T-helper 2 cell treated with Interferon-gamma antibody and Interleukin-4, amounts not matched to agents 5 μg/mL and 100 μg/mL, for 36 hours (primary cell): Measurements from ENCODE around the gene DPP6.

ENCODE experiments used
- DNase-seq: peaks from one replicate; pipeline ENCODE4 v3.0.0; 2021; ENCODE audit warnings: low spot score
- H3K27ac Mint-ChIP-seq: one replicate; pipeline ENCODE4 v1.8.0; 2021; ENCODE audit warnings: mild to moderate bottlenecking, mixed read lengths
- H3K27me3 Mint-ChIP-seq: one replicate; pipeline ENCODE4 v1.8.0; 2021; ENCODE audit warnings: low read depth, mixed read lengths
- H3K36me3 Mint-ChIP-seq: one replicate; pipeline ENCODE4 v1.8.0; 2021; ENCODE audit warnings: low read depth, mixed read lengths
- H3K4me1 Mint-ChIP-seq: one replicate; pipeline ENCODE4 v1.8.0; 2021; ENCODE audit warnings: low read depth, mixed read lengths
- H3K4me3 Mint-ChIP-seq: one replicate; pipeline ENCODE4 v1.8.0; 2022; ENCODE audit warnings: mild to moderate bottlenecking, moderate library complexity, mixed read lengths
- H3K9me3 Mint-ChIP-seq: one replicate; pipeline ENCODE4 v1.8.0; 2021; ENCODE audit warnings: mixed read lengths

The DPP6 gene

DNA sequence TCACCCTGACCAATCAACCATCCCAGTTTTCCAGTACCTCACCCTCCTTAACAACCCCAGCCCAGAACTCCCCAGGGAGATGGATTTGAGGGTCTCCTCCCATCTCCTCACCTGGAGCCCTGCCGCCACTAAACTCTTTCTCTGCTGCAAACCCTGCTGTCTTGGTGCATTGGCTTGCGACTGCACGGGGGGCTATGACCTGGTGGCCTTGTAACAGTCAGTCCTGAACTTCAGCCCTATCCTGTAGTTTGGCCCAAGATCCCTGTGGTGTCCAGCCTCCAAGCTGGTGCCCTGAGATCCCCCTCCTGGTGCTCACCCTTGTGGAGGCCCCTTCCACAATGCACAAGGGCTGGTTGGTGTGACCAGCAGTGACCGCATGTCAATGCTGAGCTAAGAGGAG is 858.8 kb downstream of the DPP6 start:
- Mint-ChIP-seq H3K27me3 (peaks cover 9% of the 10 kb centered on the region), H3K36me3 (no peaks in the 10 kb centered on the region), H3K4me3 (no peak overlapping the region), H3K9me3 (no peaks in the 10 kb centered on the region), H3K27ac (no peak overlapping the region), H3K4me1 (peaks cover 4% of the 10 kb centered on the region)
- DNase-seq, result no peak

GRCh38 chr7:154911411-154911810 is 859.2 kb downstream of the DPP6 start:
- DNase-seq, result no peak
- H3K27me3 Mint-ChIP-seq, result peaks cover 9% of the 10 kb centered on the region

GRCh38 chr7:154911862-154912455 is 859.8 kb downstream of the DPP6 start:
- Mint-ChIP-seq H3K27ac (no peak overlapping the region), H3K27me3 (peaks cover 9% of the 10 kb centered on the region), H3K4me1 (peaks cover 4% of the 10 kb centered on the region), H3K9me3 (no peaks in the 10 kb centered on the region), H3K4me3 (no peak overlapping the region), H3K36me3 (no peaks in the 10 kb centered on the region)
- no peak for DNase-seq

More at GRCh38 chr7:154911411-154911810, 859.2 kb downstream of the DPP6 start:
- Mint-ChIP-seq H3K9me3 (no peaks in the 10 kb centered on the region), H3K27ac (no peak overlapping the region), H3K4me1 (peaks cover 4% of the 10 kb centered on the region), H3K4me3 (no peak overlapping the region), H3K36me3 (no peaks in the 10 kb centered on the region)

GRCh38 chr7:154912871-154913637 is 860.9 kb downstream of the DPP6 start:
- peaks cover 4% of the 10 kb centered on the region for H3K4me1 Mint-ChIP-seq
- H3K4me3 Mint-ChIP-seq, result no peak overlapping the region
- no peaks in the 10 kb centered on the region for H3K9me3 Mint-ChIP-seq
- H3K27ac Mint-ChIP-seq, result no peak overlapping the region
- peaks cover 9% of the 10 kb centered on the region for H3K27me3 Mint-ChIP-seq
- no peak for DNase-seq
- H3K36me3 Mint-ChIP-seq, result no peaks in the 10 kb centered on the region

DNA sequence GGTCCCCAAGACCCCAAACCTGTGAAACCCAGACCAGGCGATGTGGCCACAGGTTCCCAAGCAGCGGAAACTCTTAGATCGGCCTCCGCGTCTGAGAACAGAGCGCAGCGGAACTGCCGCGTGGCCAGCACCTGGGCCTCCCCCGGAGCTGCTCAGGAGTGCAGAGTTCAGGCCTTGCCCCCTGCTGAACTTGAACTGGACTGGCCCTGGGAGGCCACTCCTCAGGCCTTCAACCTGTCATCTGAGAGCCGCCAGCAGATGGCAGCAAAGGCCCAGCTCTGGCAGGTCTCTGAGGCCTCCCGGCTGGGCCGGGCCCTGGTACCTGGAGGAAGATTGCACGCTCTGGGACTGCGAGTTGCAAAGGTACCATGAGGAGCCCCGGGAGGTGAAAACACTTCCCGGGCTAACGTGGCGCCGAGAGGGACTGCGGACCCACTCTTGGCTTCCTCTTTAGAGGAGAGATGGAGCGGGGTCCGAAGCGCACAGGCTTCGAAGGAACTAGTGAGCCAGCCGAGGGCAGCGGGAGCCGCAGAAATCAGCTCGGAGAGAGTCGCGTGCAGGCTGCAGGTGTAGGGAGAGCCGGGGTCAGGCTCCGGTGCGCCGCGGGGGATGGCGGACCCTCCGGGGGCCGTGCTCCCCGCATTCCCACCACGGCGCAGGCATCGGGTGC is 861.6 kb downstream of the DPP6 start:
- Mint-ChIP-seq H3K27me3 (peaks cover 9% of the 10 kb centered on the region), H3K27ac (no peak overlapping the region), H3K4me3 (peak overlapping the region; percentile 72), H3K36me3 (no peaks in the 10 kb centered on the region), H3K9me3 (no peaks in the 10 kb centered on the region), H3K4me1 (peaks cover 4% of the 10 kb centered on the region)
- DNase-seq, result peak; percentile 71

GRCh38 chr7:154914308-154914995 is 862.3 kb downstream of the DPP6 start:
- DNase-seq, result no peak
- no peaks in the 10 kb centered on the region for H3K9me3 Mint-ChIP-seq
- H3K27ac Mint-ChIP-seq, result no peak overlapping the region
- no peak overlapping the region for H3K4me3 Mint-ChIP-seq
- peaks cover 9% of the 10 kb centered on the region for H3K27me3 Mint-ChIP-seq
- peaks cover 4% of the 10 kb centered on the region for H3K4me1 Mint-ChIP-seq
- no peaks in the 10 kb centered on the region for H3K36me3 Mint-ChIP-seq

DNA sequence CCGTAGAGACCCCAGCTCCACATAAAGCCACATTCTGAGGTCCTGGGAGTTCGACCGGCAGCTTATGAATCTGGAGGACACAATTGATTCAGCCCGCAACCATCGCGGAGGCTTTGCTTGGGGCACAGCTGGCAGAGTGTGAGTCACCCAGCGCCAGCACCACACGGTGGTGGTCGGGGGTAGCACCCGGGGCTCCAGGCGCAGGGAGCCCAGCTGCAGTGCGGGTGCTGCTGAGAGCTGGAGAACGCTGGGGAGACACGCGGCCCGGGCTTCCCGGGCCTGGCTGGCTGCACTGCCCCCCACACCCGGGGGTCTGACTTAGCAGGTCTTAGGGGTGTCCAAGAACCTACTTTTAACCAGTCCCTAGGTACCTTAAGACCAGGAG is 862.8 kb downstream of the DPP6 start:
- no peaks in the 10 kb centered on the region for H3K9me3 Mint-ChIP-seq
- no peaks in the 10 kb centered on the region for H3K36me3 Mint-ChIP-seq
- no peak overlapping the region for H3K4me3 Mint-ChIP-seq
- H3K27ac Mint-ChIP-seq, result no peak overlapping the region
- H3K4me1 Mint-ChIP-seq, result peaks cover 4% of the 10 kb centered on the region
- H3K27me3 Mint-ChIP-seq, result peaks cover 9% of the 10 kb centered on the region
- DNase-seq, result no peak

GRCh38 chr7:154915600-154915999 is 863.4 kb downstream of the DPP6 start:
- H3K4me3 Mint-ChIP-seq, result no peak overlapping the region
- peaks cover 9% of the 10 kb centered on the region for H3K27me3 Mint-ChIP-seq
- no peak for DNase-seq
- no peak overlapping the region for H3K27ac Mint-ChIP-seq
- no peaks in the 10 kb centered on the region for H3K36me3 Mint-ChIP-seq
- peaks cover 4% of the 10 kb centered on the region for H3K4me1 Mint-ChIP-seq
- no peaks in the 10 kb centered on the region for H3K9me3 Mint-ChIP-seq

- DNase-seq, result no peak
- Mint-ChIP-seq H3K27me3 (peaks cover 9% of the 10 kb centered on the region), H3K36me3 (no peaks in the 10 kb centered on the region), H3K9me3 (no peaks in the 10 kb centered on the region), H3K27ac (no peak overlapping the region), H3K4me3 (no peak overlapping the region), H3K4me1 (peaks cover 4% of the 10 kb centered on the region)
These were observed 864.2 kb downstream of the DPP6 start for GRCh38 chr7:154916381-154916780.

GRCh38 chr7:154916856-154917807 is 864.9 kb downstream of the DPP6 start:
- no peak for DNase-seq
- peaks cover 4% of the 10 kb centered on the region for H3K4me1 Mint-ChIP-seq
- H3K9me3 Mint-ChIP-seq, result no peaks in the 10 kb centered on the region
- no peak overlapping the region for H3K27ac Mint-ChIP-seq
- no peak overlapping the region for H3K4me3 Mint-ChIP-seq
- H3K36me3 Mint-ChIP-seq, result no peaks in the 10 kb centered on the region
- peaks cover 9% of the 10 kb centered on the region for H3K27me3 Mint-ChIP-seq

DNA sequence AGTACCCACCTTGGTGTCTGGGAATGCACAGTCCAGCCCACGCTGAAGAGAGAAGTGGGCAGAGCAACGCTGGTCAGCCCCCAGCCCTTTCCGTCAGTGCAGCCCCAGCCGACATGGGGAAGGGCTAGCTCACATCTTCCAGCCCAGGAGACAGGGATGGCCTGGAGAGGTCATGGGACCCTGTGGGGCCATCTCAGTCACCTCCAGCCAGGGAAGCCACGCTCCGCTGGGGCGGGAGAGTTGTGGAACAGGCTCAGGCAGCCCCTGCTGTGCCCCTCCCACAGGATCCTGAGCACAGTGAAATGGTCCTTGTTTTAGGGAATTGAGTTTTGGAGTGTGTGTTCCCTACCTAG is 865.6 kb downstream of the DPP6 start:
- Mint-ChIP-seq H3K27me3 (peaks cover 9% of the 10 kb centered on the region), H3K4me1 (peaks cover 4% of the 10 kb centered on the region), H3K9me3 (no peaks in the 10 kb centered on the region), H3K27ac (no peak overlapping the region), H3K4me3 (no peak overlapping the region), H3K36me3 (no peaks in the 10 kb centered on the region)
- DNase-seq, result no peak

GRCh38 chr7:154918266-154918665 is 866.1 kb downstream of the DPP6 start:
- Mint-ChIP-seq H3K9me3 (no peaks in the 10 kb centered on the region), H3K4me3 (no peak overlapping the region), H3K27me3 (peaks cover 12% of the 10 kb centered on the region), H3K4me1 (peaks cover 4% of the 10 kb centered on the region), H3K27ac (no peak overlapping the region), H3K36me3 (no peaks in the 10 kb centered on the region)
- no peak for DNase-seq

DNA sequence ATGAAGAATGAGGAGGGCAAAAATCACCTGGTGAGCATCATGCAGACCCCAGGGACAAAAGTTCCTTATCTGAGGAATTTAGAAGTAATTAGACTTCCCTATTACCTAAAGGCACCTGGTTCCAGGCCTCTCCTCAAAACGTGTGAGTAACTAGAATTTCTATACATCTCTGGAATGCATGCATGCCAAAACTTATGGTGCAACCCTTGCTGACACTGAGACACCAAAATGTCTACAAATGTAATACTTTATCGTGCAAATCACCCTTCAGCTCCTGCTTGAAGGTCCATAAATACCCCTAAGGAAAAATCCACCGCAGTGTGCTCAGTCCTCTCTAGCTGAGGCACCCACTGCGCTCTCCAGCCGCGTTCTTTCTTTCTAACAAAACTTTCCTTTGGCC is 866.5 kb downstream of the DPP6 start:
- Mint-ChIP-seq H3K27ac (no peak overlapping the region), H3K4me3 (no peak overlapping the region), H3K36me3 (no peaks in the 10 kb centered on the region), H3K27me3 (peaks cover 12% of the 10 kb centered on the region), H3K4me1 (peaks cover 2% of the 10 kb centered on the region), H3K9me3 (no peaks in the 10 kb centered on the region)
- DNase-seq, result no peak
